Fibroblast of pulmonary artery (primary cell): Measurements from ENCODE around the gene DOC2B.
"Not testable (repeated sequence)": the region's sequence is repeated elsewhere in the genome, so short reads cannot be mapped to it uniquely, and the experiment has no call there.

Experiments used
- DNase-seq: peaks from one replicate; pipeline ENCODE4 v3.0.0-alpha.2; 2010; ENCODE audit warnings: low read depth
- H3K4me3 ChIP-seq: replicated peaks from 2 replicates; pipeline ENCODE4 v1.5.1; 2011; ENCODE audit warnings: low read depth, mild to moderate bottlenecking, control low read depth, low read length, moderate library complexity
- TF ChIP-seq, protein P1 (sequence below): IDR thresholded peaks from 2 replicates; pipeline ENCODE4 v1.5.1; 2011; ENCODE audit warnings: mild to moderate bottlenecking, control low read depth, low read length, inconsistent platforms; ENCODE audit errors: missing control alignments

DOC2B gene

GRCh38 chr17:216625-217024, 35.2 kb upstream of the DOC2B start:
- TF ChIP-seq, protein P1, sequence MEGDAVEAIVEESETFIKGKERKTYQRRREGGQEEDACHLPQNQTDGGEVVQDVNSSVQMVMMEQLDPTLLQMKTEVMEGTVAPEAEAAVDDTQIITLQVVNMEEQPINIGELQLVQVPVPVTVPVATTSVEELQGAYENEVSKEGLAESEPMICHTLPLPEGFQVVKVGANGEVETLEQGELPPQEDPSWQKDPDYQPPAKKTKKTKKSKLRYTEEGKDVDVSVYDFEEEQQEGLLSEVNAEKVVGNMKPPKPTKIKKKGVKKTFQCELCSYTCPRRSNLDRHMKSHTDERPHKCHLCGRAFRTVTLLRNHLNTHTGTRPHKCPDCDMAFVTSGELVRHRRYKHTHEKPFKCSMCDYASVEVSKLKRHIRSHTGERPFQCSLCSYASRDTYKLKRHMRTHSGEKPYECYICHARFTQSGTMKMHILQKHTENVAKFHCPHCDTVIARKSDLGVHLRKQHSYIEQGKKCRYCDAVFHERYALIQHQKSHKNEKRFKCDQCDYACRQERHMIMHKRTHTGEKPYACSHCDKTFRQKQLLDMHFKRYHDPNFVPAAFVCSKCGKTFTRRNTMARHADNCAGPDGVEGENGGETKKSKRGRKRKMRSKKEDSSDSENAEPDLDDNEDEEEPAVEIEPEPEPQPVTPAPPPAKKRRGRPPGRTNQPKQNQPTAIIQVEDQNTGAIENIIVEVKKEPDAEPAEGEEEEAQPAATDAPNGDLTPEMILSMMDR = no peak
- DNase-seq = no peak
- H3K4me3 ChIP-seq = no peak overlapping the region

- H3K4me3 ChIP-seq, DNase-seq: not testable (repeated sequence)
Observed at GRCh38 chr17:215563-216478, 34.4 kb upstream of the DOC2B start.

DNA sequence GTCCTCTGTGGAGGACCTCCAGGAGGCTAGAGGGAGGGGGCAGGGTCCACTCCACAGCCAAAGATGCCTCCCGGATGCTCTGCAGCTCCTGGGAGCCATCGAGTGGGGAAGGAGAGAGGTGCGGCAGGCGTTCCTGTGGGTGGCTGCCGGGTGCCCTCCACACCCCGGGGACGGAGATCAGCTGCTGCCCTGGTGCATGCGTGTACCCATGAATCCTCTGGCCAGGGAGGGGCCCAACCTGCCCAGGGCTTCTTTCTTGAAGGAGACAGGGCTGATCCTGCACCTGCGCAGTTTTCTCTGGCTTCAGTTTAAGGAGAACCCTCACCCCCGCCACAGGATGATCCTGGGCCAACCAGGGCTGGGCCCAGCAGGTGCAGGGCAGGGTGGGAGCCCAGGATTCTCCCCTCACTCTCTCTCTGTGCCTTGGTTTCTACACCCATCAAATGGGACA, 33.5 kb upstream of the DOC2B start:
- TF ChIP-seq, protein P1 = no peak
- H3K4me3 ChIP-seq = no peak overlapping the region
- DNase-seq = no peak

- TF ChIP-seq, protein P1 = no peak
- no peak for DNase-seq
- H3K4me3 ChIP-seq = no peak overlapping the region
Observed at GRCh38 chr17:213286-214105, 32.0 kb upstream of the DOC2B start.

DNA sequence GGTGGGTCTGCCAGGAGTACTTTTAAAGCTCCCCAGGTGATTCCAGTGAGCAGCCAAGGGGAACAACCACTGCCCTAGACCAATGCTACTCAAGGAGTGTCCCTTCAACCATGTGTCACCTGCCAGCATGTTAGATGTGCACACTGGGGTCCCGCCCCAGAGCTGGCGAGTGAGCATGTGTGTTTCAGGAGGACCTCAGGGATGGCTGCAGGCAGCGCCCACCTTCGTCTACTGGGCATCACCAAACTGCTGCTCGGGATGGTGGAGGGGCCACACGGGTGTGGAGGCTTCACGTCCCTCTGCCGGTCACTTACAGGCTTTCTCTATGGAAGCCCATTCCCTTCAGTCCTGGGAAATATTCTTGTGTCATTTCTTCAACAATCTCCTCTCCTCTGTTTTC, 29.0 kb upstream of the DOC2B start:
- DNase-seq = no peak
- TF ChIP-seq, protein P1 = no peak
- no peak overlapping the region for H3K4me3 ChIP-seq

GRCh38 chr17:208429-208828, 27.0 kb upstream of the DOC2B start:
- no peak overlapping the region for H3K4me3 ChIP-seq
- TF ChIP-seq, protein P1 = no peak
- no peak for DNase-seq

DNA sequence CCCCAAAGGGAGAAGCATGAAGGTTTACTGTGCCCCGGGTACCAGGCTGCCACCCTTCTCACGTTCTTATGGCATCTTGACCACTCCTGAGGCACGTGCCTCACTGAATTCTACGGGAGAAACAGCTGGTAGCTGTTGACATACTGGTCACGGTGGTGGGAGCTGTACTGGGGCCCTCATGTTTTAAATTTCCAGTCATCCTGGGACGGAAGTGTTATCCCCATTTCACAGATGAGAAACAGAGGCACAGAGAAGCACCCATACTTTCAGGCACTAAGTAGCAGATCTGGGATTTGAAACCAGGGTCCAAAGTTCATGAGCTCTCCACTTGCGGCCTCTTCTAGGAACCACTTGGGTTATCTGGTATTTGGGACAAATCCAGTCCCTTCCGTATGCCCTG, 26.3 kb upstream of the DOC2B start:
- H3K4me3 ChIP-seq = no peak overlapping the region
- no peak for DNase-seq
- TF ChIP-seq, protein P1 = no peak
